Osteoblast (primary cell): Measurements from ENCODE around the gene RPRD1B. TPM values are rescaled to one million over a fixed set of nuclear protein-coding genes. Genes with fewer than 3 reads are reported as not detected.
A peak's percentile ranks its signal among the peaks of the same experiment; 100 is the strongest.

Source experiments
- DNase-seq: peaks from one replicate; pipeline ENCODE4 v3.0.0; 2011; ENCODE audit warnings: low spot score, mixed read lengths; ENCODE audit not compliant: insufficient read length; ENCODE audit errors: missing footprints
- H2AFZ ChIP-seq: 2 replicates; pipeline ENCODE4 v1.6.0; 2011; ENCODE audit warnings: mild to moderate bottlenecking, low read length
- H3K27ac ChIP-seq: 2 replicates; pipeline ENCODE4 v1.5.1; 2011; ENCODE audit warnings: mild to moderate bottlenecking, low read depth, low read length, moderate library complexity
- H3K27me3 ChIP-seq: 2 replicates; pipeline ENCODE4 v1.6.0; 2012; ENCODE audit warnings: mild to moderate bottlenecking, control low read depth, inconsistent platforms, low read length, moderate library complexity; ENCODE audit not compliant: insufficient read depth
- H3K36me3 ChIP-seq: 2 replicates; pipeline ENCODE4 v1.5.1; 2011; ENCODE audit warnings: mild to moderate bottlenecking, low read length, control low read depth, moderate library complexity; ENCODE audit not compliant: insufficient read depth
- H3K4me1 ChIP-seq: 2 replicates; pipeline ENCODE4 v1.5.1; 2011; ENCODE audit warnings: mild to moderate bottlenecking, low read length, control low read depth, moderate library complexity; ENCODE audit not compliant: insufficient read depth
- H3K4me2 ChIP-seq: 2 replicates; pipeline ENCODE4 v1.6.0; 2011; ENCODE audit warnings: mild to moderate bottlenecking, low read length; ENCODE audit not compliant: insufficient read depth
- H3K4me3 ChIP-seq: fragments of 200-600 bp; sonication (generic); 3 replicates; pipeline ENCODE4 v1.5.1; 2012; ENCODE audit warnings: mild to moderate bottlenecking, low read length, inconsistent platforms; ENCODE audit not compliant: insufficient read depth
- H3K79me2 ChIP-seq: 2 replicates; pipeline ENCODE4 v1.6.0; 2012; ENCODE audit warnings: mild to moderate bottlenecking, low read length, control low read depth, inconsistent platforms; ENCODE audit not compliant: insufficient read depth
- H3K9me3 ChIP-seq: 2 replicates; pipeline ENCODE4 v1.5.1; 2011; ENCODE audit warnings: low read depth, low read length, control low read depth
- H4K20me1 ChIP-seq: 2 replicates; pipeline ENCODE4 v1.6.0; 2012; ENCODE audit warnings: mild to moderate bottlenecking, low read length, control low read depth; ENCODE audit not compliant: insufficient read depth
- total RNA-seq: library from RNA; depleted of rRNA; stranded (reverse); fragments of >200 nt; gene quantifications from 2 replicates; pipeline ENCODE4 v1.2.3, GENCODE V29; 2012
- TF ChIP-seq, protein P1 (sequence below): IDR thresholded peaks from 2 replicates; pipeline ENCODE4 v1.5.1; 2011; ENCODE audit warnings: mild to moderate bottlenecking, low read depth, low read length, moderate library complexity; ENCODE audit errors: extremely low read depth

Gene RPRD1B
- total RNA-seq, 1 donor, result 29.3 TPM

DNA sequence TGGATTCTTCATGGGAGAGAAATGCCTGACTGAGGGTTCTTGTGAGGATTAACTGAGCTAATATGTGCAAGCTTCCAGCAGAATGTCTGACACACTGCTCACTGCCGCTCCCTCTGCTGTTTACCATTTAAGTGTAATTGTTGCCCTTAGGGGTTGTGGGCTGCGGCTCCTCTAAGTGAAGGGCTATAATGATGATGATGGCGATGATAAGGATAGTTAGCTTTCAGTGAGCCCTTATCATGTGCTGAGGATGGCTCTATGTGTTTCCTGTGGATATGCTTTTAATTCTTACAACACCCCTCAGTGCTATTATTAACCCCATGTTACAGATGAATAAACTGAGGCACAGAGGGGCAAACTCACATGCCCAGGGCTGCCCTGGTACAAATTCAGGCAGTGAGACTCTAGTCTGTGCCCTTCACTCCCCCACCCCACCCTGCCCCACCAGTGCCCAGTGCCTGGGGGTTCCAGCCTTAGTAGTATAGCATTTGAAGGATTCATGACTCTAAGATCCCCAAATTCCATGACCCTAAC lies 98.1 kb downstream of the RPRD1B start:
- Histone ChIP-seq H3K9me3 (no peaks in the 10 kb centered on the region), H3K79me2 (no peaks in the 10 kb centered on the region), H3K4me3 (no peak overlapping the region), H4K20me1 (peaks cover 4% of the 10 kb centered on the region), H2AFZ (no peak overlapping the region), H3K36me3 (peaks cover 86% of the 10 kb centered on the region), H3K27me3 (no peaks in the 10 kb centered on the region), H3K4me1 (peaks cover 47% of the 10 kb centered on the region), H3K4me2 (no peak overlapping the region), H3K27ac (no peak overlapping the region)
- DNase-seq, result no peak
- TF ChIP-seq, protein P1, sequence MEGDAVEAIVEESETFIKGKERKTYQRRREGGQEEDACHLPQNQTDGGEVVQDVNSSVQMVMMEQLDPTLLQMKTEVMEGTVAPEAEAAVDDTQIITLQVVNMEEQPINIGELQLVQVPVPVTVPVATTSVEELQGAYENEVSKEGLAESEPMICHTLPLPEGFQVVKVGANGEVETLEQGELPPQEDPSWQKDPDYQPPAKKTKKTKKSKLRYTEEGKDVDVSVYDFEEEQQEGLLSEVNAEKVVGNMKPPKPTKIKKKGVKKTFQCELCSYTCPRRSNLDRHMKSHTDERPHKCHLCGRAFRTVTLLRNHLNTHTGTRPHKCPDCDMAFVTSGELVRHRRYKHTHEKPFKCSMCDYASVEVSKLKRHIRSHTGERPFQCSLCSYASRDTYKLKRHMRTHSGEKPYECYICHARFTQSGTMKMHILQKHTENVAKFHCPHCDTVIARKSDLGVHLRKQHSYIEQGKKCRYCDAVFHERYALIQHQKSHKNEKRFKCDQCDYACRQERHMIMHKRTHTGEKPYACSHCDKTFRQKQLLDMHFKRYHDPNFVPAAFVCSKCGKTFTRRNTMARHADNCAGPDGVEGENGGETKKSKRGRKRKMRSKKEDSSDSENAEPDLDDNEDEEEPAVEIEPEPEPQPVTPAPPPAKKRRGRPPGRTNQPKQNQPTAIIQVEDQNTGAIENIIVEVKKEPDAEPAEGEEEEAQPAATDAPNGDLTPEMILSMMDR, result no peak

DNA sequence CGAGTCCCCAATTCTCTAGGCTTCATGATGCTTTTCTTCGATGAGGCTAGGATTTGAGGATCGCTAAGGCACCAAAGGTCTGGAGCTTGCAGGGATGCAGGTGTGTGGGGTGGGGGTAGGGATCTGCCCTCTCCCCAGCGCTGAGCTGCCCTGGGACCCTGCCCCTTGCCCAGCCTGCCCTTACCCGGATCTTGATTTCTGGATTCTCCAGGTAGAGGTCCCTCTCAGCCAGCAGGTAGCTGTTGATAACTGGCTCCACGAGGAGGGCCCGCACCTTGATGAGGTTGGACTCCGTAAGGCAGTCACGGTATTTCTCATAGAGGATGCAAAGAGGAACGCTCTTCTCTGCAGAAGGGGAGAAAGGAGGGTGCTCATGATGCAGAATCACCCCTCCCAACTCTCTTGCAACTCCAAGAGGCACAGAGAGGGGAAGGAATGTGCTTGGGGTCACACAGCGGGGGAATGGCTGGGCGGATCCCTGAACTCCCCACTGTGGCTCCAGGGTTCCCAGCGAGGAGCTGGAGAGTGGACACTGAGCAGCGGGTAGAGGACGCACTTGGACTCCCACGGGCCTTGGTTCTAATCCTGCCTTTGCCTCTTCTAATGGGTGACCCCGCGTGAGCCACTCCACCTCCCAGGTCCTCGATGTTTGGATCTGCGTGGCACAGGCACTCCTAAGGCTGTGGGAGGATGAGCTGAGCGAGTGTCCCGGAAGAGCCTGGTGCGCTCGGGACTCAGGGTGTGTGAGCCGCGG lies 98.8 kb downstream of the RPRD1B start:
- no peaks in the 10 kb centered on the region for H3K27me3 ChIP-seq
- H3K4me1 ChIP-seq, result peaks cover 40% of the 10 kb centered on the region
- no peak overlapping the region for H3K4me3 ChIP-seq
- DNase-seq, result no peak
- H2AFZ ChIP-seq, result no peak overlapping the region
- H3K27ac ChIP-seq, result no peak overlapping the region
- H4K20me1 ChIP-seq, result peaks cover 4% of the 10 kb centered on the region
- no peaks in the 10 kb centered on the region for H3K9me3 ChIP-seq
- TF ChIP-seq, protein P1, result no peak
- H3K79me2 ChIP-seq, result no peaks in the 10 kb centered on the region
- H3K4me2 ChIP-seq, result no peak overlapping the region
- H3K36me3 ChIP-seq, result peaks cover 92% of the 10 kb centered on the region

DNA sequence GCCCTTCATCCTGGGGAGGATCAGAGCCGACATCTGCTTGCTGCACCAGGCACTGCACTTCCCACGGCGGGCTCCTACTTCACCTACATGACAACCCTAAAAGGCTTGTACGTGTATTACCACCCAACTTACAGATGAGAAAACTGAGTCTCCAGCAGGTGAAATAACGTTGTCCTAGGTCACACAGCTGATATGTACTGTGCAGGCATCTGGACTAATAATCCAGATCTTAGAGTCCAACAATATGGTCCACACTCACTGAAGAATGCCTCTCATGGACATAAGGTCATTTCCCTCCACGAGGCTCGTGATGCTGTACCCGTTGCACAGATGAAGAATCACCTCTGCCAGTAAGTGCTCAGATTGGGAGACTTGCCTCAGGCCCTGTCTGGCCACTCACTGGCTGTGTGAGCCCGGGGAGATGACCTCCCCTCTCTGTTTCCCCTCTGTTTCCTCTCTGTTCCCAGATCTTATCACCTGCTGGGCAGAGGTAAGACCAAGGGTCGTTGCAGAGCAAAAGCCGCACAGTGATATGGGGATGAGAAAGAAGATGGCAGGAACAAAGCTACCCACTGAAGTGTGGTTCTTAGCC lies 99.5 kb downstream of the RPRD1B start:
- no peak overlapping the region for H3K4me3 ChIP-seq
- no peaks in the 10 kb centered on the region for H3K9me3 ChIP-seq
- H4K20me1 ChIP-seq, result peaks cover 7% of the 10 kb centered on the region
- DNase-seq, result no peak
- H3K27me3 ChIP-seq, result no peaks in the 10 kb centered on the region
- H3K36me3 ChIP-seq, result peaks cover 98% of the 10 kb centered on the region
- peaks cover 34% of the 10 kb centered on the region for H3K4me1 ChIP-seq
- no peak overlapping the region for H3K4me2 ChIP-seq
- TF ChIP-seq, protein P1, result no peak
- H3K27ac ChIP-seq, result no peak overlapping the region
- H2AFZ ChIP-seq, result no peak overlapping the region
- H3K79me2 ChIP-seq, result no peaks in the 10 kb centered on the region

DNA sequence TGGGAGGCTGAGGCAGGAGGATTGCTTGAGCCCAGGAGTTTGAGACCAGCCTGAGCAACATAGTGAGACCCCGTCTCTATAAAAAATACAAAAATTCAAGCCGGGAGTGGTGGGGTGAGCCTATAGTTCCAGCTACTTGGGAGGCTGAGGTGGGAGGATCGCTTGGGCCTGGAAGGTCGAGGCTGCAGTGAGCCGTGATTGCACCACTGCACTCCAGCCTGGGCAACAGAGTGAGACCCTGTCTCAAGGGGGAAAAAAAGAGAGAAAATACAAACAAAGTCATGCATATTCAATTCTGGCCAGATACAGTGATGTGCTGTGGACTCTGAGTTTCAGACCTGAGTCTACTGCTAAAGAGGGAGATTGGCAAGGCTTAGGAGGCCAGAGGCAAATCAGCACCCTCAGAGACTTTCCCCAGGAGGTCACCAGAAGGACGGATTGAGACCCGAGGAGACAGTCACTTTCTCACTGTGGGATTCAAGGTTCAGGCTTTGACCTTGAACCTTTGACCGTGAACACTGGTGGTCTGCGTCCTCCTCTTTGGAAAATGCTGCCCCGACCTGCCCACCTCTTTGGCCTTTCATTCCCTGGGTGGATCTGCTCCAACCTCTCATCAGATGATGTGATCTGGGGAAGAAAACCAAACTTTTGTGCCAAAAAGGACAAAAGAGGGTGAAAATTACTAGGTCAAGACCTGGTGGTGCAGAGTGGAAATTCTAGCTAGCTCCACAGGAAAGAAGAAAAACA lies 100.3 kb downstream of the RPRD1B start:
- Histone ChIP-seq H2AFZ (no peak overlapping the region), H3K36me3 (peaks cover 98% of the 10 kb centered on the region), H3K27ac (peak overlapping the region; percentile 72), H3K9me3 (no peaks in the 10 kb centered on the region), H3K27me3 (no peaks in the 10 kb centered on the region), H3K79me2 (no peaks in the 10 kb centered on the region), H4K20me1 (peaks cover 7% of the 10 kb centered on the region), H3K4me1 (peaks cover 25% of the 10 kb centered on the region), H3K4me2 (peak overlapping the region; percentile 51), H3K4me3 (no peak overlapping the region)
- TF ChIP-seq, protein P1, result no peak
- DNase-seq, result no peak
